Measurements from ENCODE around the gene C10orf62.

- TF ChIP-seq CTCF (conservative IDR thresholded peaks at IDR 0.05) (no peak), ZFX (IDR thresholded peaks at IDR 0.05) (no peak)
Observed at GRCh38 chr10:97590748-97591495, 1.4 kb downstream of the C10orf62 start.

All from C4-2B (cell line).